ENCODE results near the gene KCNAB1.
"Not testable (repeated sequence)": the region's sequence is repeated elsewhere in the genome, so short reads cannot be mapped to it uniquely, and the experiment has no call there.

KCNAB1 gene

DNA sequence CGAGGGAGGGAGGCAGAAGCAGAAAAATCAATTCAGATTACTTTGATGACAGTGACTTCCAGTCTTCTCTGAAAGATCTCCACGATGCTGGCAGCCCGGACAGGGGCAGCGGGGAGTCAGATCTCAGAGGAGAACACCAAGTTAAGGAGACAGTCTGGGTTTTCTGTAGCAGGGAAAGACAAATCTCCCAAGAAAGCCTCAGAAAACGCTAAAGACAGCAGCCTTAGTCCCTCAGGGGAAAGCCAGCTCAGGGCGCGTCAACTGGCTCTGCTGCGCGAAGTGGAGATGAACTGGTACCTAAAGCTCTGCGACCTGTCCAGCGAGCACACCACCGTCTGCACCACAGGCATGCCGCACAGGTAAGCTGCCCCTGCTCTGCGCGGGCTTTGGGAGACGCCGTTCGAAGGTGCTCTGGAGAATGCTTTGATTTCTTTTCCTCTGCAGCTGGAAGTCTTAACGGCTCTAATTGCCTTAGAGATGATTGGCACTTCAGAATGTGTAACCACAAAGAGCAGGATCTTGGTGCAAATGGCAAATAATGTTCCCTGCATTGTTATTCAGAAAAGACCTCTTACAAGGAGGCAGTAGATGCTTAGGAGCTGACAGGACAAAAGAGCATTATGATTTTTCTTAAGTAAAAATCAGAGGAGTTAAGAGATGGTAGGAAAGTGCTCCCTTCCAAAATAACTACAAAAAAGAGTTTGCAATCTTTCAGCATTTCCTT lies at the start of gene KCNAB1:
Gene KCNAB1, plus strand, starts transcription at position 51 of the 724 bp plus-strand sequence.
- peak; percentile 30 for DNase-seq

DNA sequence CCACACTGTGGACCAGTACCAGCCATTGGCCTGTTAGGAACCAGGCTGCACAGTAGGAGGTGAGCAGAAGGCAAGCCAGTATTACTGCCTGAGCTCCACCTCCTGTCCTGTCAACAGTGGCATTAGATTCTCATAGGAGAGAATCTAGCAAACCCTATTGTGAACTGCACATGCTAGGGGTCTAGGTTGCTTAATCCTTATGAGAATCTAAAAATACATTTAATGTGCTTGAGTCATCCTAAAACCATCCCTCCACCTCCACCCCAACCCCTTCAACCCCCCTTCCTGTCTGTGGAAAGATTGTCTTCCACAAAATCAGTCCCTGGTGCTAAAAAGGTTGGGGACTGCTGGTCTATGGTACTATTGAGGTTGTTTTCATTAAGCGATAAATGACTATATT lies 49.3 kb upstream of the KCNAB1 start:
- no peak for DNase-seq

DNA sequence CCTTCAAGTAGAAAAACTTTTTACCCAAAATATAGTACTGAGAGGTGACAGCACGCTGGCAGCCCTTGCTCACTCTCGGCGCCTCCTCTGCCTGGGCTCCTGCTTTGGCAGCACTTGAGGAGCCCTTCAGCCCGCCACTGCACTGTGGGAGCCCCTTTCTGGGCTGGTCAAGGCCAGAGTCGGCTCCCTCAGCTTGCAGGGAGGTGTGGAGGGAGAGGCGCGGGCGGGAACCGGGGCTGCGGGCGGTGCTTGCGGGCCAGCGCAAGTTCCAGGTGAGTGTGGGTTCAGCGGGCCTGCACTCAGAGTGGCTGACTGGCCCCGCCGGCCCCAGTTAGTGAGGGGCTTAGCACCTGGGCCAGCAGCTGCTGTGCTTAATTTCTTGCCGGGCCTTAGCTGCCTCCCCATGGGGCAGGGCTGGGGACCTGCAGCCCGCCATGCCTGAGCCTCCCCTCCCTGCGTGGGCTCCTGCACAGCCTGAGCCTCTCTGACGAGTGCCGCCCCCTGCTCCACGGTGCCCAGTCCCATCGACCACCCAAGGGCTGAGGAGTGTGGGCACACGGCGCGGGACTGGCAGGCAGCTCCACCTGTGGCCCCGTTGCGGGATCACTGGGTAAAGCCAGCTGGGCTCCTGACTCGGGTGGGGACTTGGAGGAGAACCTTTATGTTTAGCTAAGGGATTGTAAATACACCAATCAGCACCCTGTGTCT lies 47.3 kb upstream of the KCNAB1 start:
- DNase-seq = not testable (repeated sequence)

- DNase-seq = no peak
Measured at GRCh38 chr3:156090126-156090525, 30.3 kb upstream of the KCNAB1 start.

- DNase-seq = no peak
Measured at GRCh38 chr3:156093964-156094363, 26.4 kb upstream of the KCNAB1 start.

DNA sequence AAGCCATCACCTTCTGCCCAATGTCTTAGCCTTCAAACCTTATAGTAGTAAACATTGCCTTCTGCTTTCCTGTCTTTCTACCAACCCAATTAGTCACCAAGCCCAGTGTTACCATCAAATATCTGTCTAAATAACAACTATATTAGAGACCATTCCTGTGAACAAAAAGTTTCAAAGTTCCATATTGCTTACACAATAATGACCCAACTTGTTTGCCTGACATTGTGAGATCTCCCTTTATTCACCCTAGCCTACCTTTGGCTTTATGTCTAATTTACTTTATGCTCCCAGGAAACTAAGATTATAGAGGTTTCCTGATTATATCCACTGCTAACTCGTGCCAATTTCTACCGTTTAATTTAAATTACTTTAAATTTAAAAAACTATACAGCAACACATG lies 26.0 kb upstream of the KCNAB1 start:
- DNase-seq = no peak

GRCh38 chr3:156095652-156096051 lies 24.7 kb upstream of the KCNAB1 start:
- DNase-seq = not testable (repeated sequence)

DNA sequence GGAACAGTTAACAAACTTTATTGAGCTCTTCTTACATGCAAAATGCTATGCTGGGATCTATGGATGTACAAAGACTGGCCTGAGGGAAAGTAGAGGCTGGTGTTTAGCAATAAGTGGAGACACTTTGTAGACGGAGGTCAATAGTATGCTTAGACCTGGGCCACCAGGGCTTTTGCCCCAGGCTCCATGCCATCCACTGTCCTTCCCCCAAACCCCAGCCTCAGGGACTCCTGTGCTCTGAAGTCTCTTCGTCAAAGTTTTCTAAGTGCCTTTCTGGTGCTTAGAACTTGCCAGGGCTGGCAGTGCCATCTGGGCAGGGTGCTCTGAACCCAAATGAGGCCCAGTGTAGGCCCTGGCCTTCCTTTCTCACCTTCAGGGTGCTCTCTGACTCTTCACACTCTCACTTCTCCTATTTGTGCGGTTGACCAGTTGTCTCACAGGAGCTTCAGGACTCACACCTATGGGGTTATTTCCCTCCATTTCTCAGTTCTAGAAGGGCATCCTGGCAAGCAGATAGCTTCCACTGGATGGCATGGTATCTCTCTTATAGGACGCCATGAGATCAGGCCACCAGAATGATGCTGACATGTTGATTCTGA lies 21.8 kb upstream of the KCNAB1 start:
- no peak for DNase-seq

- not testable (repeated sequence) for DNase-seq
Measured at GRCh38 chr3:156099348-156099747, 21.0 kb upstream of the KCNAB1 start.

GRCh38 chr3:156099984-156100383 lies 20.4 kb upstream of the KCNAB1 start:
- not testable (repeated sequence) for DNase-seq

GRCh38 chr3:156102267-156102931 lies 18.0 kb upstream of the KCNAB1 start:
- no peak for DNase-seq

- DNase-seq = no peak
Measured at GRCh38 chr3:156106721-156107373, 13.5 kb upstream of the KCNAB1 start.

- DNase-seq = no peak
Measured at GRCh38 chr3:156107504-156107903, 12.9 kb upstream of the KCNAB1 start.

- no peak for DNase-seq
Measured at GRCh38 chr3:156108616-156109015, 11.8 kb upstream of the KCNAB1 start.

DNA sequence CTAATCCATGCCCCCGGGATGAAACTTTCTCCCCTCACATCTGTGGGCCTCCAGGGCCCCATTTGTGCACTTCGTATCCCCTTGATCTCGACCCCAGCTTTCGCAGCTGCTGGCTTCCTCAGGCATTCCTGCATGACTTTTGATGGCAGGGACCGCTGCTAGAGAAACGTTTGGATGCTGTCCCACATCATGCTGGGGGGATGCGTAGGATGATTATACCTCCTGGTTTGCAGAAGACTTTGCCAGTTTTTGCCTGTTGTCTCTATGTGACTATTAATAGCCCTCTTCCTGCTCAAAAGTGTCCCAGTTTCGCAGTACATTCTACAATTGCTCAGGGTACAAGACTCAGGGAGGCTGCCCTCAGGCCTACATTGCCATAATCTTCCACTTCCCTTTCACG lies 10.4 kb upstream of the KCNAB1 start:
- no peak for DNase-seq

- no peak for DNase-seq
Measured at GRCh38 chr3:156126467-156126866, 6.1 kb downstream of the KCNAB1 start.

GRCh38 chr3:156131241-156131640 lies 10.9 kb downstream of the KCNAB1 start:
- no peak for DNase-seq

GRCh38 chr3:156131799-156132198 lies 11.4 kb downstream of the KCNAB1 start:
- no peak for DNase-seq

DNA sequence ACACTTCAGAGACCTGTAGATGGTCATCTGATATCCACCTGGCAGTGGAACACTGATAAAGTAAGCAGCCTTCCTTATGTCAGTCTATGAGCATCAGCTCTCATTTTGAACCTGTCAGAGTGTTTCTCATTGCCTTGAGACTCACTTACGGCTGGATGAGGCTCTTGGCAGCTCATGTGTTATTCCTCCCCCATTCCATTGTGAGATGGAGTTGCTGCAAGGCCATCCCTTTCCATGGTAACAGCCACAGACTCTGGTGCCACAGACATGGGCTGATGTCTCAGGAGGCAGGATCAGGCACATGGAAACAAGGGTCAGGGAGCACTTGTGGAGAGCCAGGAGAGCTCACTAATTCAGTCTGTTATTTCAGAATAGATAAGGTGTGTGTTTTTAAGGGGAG lies 11.9 kb downstream of the KCNAB1 start:
- no peak for DNase-seq

GRCh38 chr3:156133076-156133475 lies 12.7 kb downstream of the KCNAB1 start:
- no peak for DNase-seq

GRCh38 chr3:156135921-156136638 lies 15.7 kb downstream of the KCNAB1 start:
- no peak for DNase-seq

DNA sequence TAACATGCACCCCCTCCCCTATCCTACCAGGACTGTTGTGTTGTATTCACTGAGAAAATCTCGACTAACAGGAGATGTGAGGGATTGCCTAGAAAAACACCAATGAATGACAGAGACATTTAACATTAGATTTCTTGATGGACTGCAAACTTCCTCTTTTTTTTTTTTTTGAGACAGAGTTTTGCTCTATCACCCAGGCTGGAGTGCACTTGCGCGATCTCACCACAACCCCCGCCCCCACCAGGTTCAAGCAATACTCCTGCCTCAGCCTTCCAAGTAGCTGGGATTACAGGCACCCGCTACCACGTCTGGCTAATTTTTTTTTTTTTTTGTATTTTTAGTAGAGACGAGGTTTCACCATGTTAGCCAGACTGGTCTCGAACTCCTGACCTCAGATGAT lies 17.0 kb downstream of the KCNAB1 start:
- DNase-seq = not testable (repeated sequence)

Measured in NCI-H2227 treated with DMSO at 0.1 percent for 48 hours (cell line).